GM18873 (cell line): ENCODE results near the gene RAB31.

Experiments used
- ATAC-seq: cut with Tn5 transposase; IDR thresholded peaks from one replicate; pipeline ENCODE4 v1.9.1; 2021; ENCODE audit warnings: mild to moderate bottlenecking, moderate library complexity, moderate number of reproducible peaks; ENCODE audit not compliant: unreplicated experiment, low FRiP score

RAB31 gene

GRCh38 chr18:9690418-9691188, 17.5 kb upstream of the RAB31 start:
- no peak for ATAC-seq

GRCh38 chr18:9691235-9691634, 16.9 kb upstream of the RAB31 start:
- ATAC-seq: no peak

GRCh38 chr18:9694174-9694573, 13.9 kb upstream of the RAB31 start:
- ATAC-seq: no peak

- no peak for ATAC-seq
These were observed 13.1 kb upstream of the RAB31 start for GRCh38 chr18:9694952-9695495.

GRCh38 chr18:9695605-9696004, 12.5 kb upstream of the RAB31 start:
- ATAC-seq: no peak

GRCh38 chr18:9696112-9696511, 12.0 kb upstream of the RAB31 start:
- ATAC-seq: no peak

- ATAC-seq: no peak
These were observed 11.4 kb upstream of the RAB31 start for GRCh38 chr18:9696701-9697100.

GRCh38 chr18:9697121-9697520, 11.0 kb upstream of the RAB31 start:
- ATAC-seq: no peak

- no peak for ATAC-seq
These were observed 9.6 kb upstream of the RAB31 start for GRCh38 chr18:9698497-9698896.

GRCh38 chr18:9700261-9700796, 7.8 kb upstream of the RAB31 start:
- ATAC-seq: no peak

GRCh38 chr18:9701609-9702349, 6.3 kb upstream of the RAB31 start:
- ATAC-seq: no peak

- no peak for ATAC-seq
These were observed 3.6 kb upstream of the RAB31 start for GRCh38 chr18:9704233-9705118.

GRCh38 chr18:9705183-9705829, 2.8 kb upstream of the RAB31 start:
- no peak for ATAC-seq

GRCh38 chr18:9706081-9706935, 1.8 kb upstream of the RAB31 start:
- ATAC-seq: no peak

GRCh38 chr18:9707381-9708056, 582 bp upstream of the RAB31 start:
- ATAC-seq: no peak

GRCh38 chr18:9708434-9709303, 568 bp downstream of the RAB31 start:
- no peak for ATAC-seq

GRCh38 chr18:9709304-9709877, 1.3 kb downstream of the RAB31 start:
- ATAC-seq: no peak
